Stimulated activated CD8-positive, alpha-beta memory T cell treated with anti-CD3 and anti-CD28 coated beads, Interleukin-2, amount 100 ng/mL, for 48 hours (primary cell): ENCODE data around the gene STOX1.
"Not testable (repeated sequence)": the region's sequence is repeated elsewhere in the genome, so short reads cannot be mapped to it uniquely, and the experiment has no call there.

Experiments used
- DNase-seq, 2 donors: peaks; one replicate each; pipeline ENCODE4 v3.0.0-alpha.2; 2020; ENCODE audit warnings: low read depth in 2 of 2

STOX1 gene, protein sequence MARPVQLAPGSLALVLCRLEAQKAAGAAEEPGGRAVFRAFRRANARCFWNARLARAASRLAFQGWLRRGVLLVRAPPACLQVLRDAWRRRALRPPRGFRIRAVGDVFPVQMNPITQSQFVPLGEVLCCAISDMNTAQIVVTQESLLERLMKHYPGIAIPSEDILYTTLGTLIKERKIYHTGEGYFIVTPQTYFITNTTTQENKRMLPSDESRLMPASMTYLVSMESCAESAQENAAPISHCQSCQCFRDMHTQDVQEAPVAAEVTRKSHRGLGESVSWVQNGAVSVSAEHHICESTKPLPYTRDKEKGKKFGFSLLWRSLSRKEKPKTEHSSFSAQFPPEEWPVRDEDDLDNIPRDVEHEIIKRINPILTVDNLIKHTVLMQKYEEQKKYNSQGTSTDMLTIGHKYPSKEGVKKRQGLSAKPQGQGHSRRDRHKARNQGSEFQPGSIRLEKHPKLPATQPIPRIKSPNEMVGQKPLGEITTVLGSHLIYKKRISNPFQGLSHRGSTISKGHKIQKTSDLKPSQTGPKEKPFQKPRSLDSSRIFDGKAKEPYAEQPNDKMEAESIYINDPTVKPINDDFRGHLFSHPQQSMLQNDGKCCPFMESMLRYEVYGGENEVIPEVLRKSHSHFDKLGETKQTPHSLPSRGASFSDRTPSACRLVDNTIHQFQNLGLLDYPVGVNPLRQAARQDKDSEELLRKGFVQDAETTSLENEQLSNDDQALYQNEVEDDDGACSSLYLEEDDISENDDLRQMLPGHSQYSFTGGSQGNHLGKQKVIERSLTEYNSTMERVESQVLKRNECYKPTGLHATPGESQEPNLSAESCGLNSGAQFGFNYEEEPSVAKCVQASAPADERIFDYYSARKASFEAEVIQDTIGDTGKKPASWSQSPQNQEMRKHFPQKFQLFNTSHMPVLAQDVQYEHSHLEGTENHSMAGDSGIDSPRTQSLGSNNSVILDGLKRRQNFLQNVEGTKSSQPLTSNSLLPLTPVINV

DNA sequence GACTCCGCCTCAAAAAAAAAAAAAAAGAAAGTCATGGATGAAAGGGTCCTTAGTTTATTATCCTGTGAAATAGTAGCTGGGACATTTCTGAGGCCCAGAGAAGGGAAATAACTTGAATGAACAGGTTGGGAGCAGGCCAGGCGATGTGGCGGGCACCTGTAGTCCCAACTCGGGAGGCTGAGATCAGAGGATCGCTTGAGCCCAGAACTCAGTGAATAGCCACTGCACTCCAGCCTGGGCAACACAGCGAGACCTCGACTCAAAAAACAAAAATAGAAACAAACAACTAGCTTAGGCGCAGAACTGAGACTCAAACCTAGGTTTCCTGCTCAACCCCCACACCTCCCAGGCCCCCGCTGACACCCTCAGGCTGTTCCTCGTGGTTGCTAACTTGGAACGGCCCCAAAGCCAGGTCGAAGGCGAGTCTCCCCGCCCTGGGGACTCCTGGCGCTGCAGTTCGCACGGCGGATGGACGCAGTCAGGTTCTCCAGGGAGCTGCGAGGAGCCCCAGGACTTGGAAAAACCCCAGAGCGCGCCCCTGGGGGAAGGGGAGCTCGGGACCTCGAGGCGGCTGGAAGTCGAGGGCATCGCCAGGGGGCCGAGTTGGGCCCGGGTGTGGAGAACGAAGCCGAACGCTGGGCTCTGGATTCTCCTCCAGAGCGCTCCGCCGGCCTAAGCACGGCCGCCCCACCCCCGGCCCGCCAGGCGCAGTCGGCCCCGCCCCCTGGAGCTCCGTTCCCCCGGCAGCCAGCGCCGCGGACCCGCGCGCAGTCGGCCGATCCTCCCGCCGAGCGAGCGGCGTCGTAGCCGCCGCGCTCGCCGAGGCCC lies at the start of gene STOX1:
Gene STOX1, plus strand, starts transcription at position 768 of the 828 bp plus-strand sequence. CDS start 93 bp downstream, outside the sequence.
- peak; percentile 56 to 58 for DNase-seq

- no peak for DNase-seq
Measured at GRCh38 chr10:68781613-68782574, 45.4 kb upstream of the STOX1 start.

DNA sequence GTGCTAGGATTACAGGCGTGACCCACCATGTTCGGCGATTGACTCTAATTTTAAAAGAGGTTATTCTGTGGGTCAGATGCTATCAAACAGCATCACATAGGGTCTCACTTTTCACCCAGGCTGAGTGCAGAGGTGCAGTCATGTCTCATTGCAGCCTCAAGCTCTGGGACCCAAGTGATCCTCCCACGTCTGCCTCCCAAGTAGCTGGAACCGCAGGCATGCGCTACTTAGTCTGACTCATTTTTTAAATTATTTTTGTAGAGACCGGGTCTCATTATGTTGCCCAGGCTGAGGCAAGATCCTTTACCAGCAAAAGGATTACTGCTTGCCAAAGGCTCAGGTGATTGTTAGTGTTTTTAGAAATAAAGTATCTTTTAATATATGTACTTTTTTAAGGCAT lies 42.9 kb upstream of the STOX1 start:
- no peak for DNase-seq

DNA sequence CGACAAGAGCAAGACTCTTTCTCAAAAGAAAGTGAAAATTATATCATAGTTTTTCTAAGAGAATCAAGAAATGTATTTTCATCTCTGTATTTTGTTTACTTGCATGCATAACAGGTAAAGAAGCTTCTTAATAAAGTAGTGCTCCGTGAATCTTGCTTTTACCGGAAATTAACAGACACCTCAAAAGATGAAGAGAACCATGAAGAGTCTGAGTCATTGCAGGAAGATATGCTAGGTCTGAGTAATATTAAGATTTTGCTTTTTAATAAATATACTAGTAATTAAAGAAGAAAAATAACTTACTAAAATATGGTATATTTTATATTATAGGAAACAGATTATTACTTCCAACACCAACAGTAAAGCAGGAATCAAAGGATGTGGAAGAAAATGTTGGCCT lies 39.5 kb upstream of the STOX1 start:
- no peak for DNase-seq

DNA sequence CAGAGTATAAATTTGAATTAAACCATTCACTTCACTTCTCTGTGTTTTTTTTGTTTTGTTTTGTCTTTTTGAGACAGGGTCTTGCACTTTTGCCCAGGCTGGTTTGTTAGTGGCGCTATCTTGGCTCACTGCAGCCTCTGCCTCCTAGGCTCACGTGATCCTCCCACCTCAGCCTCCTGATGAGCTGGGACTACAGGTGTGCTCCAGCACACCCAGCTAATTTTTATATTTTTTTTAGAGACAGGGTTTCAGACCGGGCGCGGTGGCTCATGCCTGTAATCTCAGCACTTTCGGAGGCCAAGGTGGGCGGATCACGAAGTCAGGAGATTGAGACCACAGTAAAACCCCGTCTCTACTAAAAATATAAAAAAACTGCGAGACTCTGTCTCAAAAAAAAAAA lies 36.9 kb upstream of the STOX1 start:
- DNase-seq, result no peak

DNA sequence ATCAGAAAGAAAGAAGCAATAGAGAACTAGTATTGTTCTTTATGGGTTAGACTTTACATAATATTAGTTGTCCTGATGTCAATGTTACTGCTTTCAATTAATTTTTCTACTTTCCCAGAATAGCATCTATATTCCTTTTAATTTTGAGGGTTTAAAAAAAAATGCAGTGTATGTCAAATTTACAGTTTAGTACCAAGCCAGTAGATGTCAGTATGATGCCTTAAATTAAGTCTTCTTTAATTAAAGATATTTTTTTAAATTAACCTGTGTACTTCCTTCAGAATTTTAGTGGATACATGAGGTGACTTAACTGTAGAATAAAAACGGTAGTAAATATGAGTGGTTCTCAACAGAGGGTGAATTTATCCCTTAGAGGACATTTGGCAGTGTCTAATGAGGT lies 35.2 kb upstream of the STOX1 start:
- DNase-seq, result no peak

- no peak for DNase-seq
Measured at GRCh38 chr10:68795886-68796532, 31.3 kb upstream of the STOX1 start.

DNA sequence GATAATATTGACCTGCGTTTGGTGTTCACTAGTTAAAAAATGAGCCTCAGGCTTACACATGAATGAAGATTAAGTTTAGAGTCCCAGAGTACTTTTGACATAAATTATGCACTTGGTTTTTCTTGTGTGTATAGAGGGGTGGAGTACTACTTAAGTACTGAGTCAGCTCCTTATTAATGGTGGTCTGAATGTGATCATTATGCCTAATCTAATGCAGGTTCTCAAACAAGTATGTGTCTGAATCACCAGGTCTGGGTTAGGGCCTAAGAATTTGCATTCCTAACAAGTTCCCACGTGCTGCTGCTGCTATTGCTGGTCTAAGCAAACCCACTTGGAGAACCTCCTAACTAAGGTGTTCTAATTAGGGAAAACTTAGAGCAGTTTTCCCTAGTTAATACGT lies 30.7 kb upstream of the STOX1 start:
- DNase-seq, result no peak

GRCh38 chr10:68800211-68800610 lies 27.1 kb upstream of the STOX1 start:
- DNase-seq, result no peak

DNA sequence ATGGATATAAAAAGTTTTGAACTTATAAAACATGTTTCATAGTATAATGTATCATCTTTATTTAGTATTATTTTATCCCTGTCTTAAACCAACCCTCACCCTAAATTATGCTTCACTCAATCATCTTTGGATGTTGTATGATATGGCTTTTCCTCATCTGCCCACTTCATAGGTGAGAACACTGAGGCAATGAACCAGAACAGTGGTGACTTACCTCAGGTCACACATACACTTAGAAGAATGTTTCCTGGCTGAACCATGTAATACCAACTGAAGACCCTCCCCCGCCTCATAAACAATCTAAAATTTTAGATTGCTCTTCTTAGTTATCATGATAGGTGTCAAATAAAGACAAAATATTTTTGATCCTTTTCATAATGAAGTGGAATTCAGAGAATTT lies 22.6 kb upstream of the STOX1 start:
- no peak for DNase-seq

GRCh38 chr10:68810830-68811229 lies 16.5 kb upstream of the STOX1 start:
- DNase-seq, result not testable (repeated sequence)

DNA sequence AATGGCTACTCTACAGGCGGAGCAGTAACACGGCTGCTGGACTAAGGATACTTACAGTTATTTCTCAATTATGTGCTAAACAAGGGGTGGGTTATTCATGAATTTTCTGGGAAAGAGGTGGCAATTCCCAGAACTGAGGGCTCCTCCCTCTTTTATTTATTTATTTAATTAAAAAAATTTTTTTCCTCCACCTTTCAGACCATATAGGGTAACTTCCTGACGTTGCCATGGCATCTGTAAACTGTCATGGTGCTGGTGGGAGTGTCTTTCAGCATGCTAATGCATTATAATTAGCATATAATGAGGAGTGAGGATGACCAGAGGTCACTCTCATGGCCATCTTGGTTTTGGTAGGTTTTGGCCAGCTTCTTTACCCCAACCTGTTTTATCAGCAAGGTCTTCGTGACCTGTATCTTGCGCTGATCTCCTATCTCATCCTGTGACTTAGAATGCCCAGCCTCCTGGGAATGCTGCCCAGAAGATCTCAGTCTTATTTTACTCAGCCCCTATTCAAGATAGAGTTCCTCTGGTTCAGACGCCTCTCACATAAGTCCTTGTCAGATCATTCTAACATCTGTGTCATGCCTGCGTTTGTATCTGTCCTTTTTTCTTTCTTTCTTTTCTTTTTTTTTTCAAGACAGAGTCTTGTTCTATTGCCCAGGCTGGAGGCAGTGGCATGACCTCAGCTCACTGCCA lies 15.9 kb upstream of the STOX1 start:
- no peak for DNase-seq

GRCh38 chr10:68812420-68812819 lies 14.9 kb upstream of the STOX1 start:
- DNase-seq, result no peak

GRCh38 chr10:68813559-68813958 lies 13.8 kb upstream of the STOX1 start:
- DNase-seq, result no peak

DNA sequence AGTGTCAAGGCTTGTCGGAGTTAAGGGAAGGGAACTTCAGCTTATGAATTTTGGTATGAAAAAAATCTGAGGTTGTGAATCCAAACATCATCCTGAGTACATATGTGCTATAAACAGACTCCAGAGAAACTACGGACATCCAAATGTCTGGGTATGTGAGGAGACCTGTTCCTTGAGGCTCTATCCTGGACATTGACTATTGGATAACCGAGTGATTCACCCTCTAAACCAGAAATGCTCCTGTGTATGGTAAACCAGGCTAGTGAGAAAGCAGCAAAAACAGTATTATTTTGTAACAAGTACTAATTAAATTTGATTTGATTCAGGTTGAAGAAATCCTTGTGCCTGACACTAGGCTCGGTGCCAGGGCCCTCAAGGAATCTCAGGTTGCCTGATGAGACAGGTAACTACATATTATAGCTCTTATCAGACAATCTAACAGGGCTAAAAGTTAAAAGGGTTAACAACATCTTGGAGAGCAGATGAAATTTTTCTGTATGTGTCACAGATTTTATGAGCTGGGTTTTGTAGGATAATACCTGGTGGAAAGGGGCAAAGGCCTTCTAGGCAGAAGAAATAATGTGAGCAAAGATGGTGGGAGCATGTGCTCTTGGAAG lies 10.4 kb upstream of the STOX1 start:
- DNase-seq, result no peak

DNA sequence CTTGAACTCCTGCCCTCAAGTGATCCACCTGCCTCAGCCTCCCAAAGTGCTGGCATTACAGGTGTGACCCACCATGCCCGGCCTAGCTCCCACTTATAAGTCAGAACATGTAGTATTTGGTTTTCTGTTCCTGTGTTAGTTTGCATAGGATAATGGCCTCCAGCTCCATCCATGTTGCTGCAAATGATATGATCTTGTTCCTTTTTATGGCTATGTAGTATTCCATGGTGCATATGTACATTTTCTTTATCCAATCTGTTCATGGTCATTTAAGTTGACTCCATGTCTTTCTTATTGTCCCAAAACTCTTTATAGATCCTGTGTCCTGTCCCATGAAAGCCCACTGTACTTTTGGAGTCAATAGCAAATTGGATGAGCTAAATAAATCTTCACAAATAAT lies 7.0 kb upstream of the STOX1 start:
- DNase-seq, result not testable (repeated sequence)

- not testable (repeated sequence) for DNase-seq
Measured at GRCh38 chr10:68822626-68823025, 4.7 kb upstream of the STOX1 start.

- DNase-seq, result not testable (repeated sequence)
Measured at GRCh38 chr10:68827592-68827959, 245 bp downstream of the STOX1 start.

DNA sequence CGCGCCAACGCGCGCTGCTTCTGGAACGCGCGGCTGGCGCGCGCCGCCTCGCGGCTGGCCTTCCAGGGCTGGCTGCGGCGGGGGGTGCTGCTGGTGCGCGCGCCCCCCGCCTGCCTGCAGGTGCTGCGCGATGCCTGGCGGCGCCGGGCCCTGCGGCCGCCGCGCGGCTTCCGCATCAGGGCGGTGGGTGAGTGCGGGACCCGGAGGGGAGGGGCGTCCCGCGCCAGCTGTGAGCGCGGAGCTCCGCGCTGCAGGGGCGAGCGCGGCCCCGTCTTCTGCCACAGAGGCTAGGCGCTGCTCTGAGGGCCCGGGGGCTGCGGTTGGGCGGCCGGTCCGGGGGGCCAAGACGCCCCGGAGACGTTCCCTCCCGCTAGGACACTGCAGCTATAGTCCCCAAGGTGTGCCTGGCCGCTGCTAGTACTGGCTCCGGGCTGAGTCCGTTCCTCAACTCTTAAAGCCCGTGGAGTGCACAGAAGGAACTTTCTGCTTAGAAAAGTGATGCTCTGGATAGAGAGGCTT lies 811 bp downstream of the STOX1 start:
- DNase-seq, result not testable (repeated sequence)
